COLO829 (cell line): ENCODE measurements around the gene GOLGA5.
"Not testable (repeated sequence)": the region's sequence is repeated elsewhere in the genome, so short reads cannot be mapped to it uniquely, and the experiment has no call there.

Source experiments
- DNase-seq: peaks from one replicate; pipeline ENCODE4 v3.0.0; 2012; ENCODE audit warnings: low spot score

GOLGA5 gene

GRCh38 chr14:92793709-92794546 is at the start of gene GOLGA5:
GOLGA5 (plus strand) TSS chr14:92794305; CDS start chr14:92797438, 3,133 bp downstream.
- peak; percentile 90 for DNase-seq

GRCh38 chr14:92747701-92748258 is 46.3 kb upstream of the GOLGA5 start:
- DNase-seq: peak; percentile 10

GRCh38 chr14:92748259-92749016 is 45.7 kb upstream of the GOLGA5 start, which contains the start of gene LGMN:
LGMN (minus strand) TSS chr14:92748627; CDS start chr14:92732786, 15,841 bp downstream.
- DNase-seq: peak; percentile 93

- not testable (repeated sequence) for DNase-seq
Measured at GRCh38 chr14:92750222-92750728, 43.8 kb upstream of the GOLGA5 start.

GRCh38 chr14:92750994-92751400 is 43.1 kb upstream of the GOLGA5 start:
- DNase-seq: no peak

- no peak for DNase-seq
Measured at GRCh38 chr14:92751819-92752218, 42.3 kb upstream of the GOLGA5 start.

GRCh38 chr14:92753250-92753649 is 40.9 kb upstream of the GOLGA5 start:
- DNase-seq: no peak

- DNase-seq: no peak
Measured at GRCh38 chr14:92754966-92755365, 39.1 kb upstream of the GOLGA5 start.

- no peak for DNase-seq
Measured at GRCh38 chr14:92755495-92755894, 38.6 kb upstream of the GOLGA5 start.

- no peak for DNase-seq
Measured at GRCh38 chr14:92756446-92756845, 37.7 kb upstream of the GOLGA5 start.

- peak; percentile 21 for DNase-seq
Measured at GRCh38 chr14:92759300-92759678, 34.8 kb upstream of the GOLGA5 start.

GRCh38 chr14:92759679-92760523 is 34.2 kb upstream of the GOLGA5 start:
- DNase-seq: no peak

- no peak for DNase-seq
Measured at GRCh38 chr14:92760524-92760805, 33.6 kb upstream of the GOLGA5 start.

- not testable (repeated sequence) for DNase-seq
Measured at GRCh38 chr14:92763666-92764631, 30.2 kb upstream of the GOLGA5 start.

- not testable (repeated sequence) for DNase-seq
Measured at GRCh38 chr14:92768236-92768635, 25.9 kb upstream of the GOLGA5 start.

GRCh38 chr14:92768795-92769194 is 25.3 kb upstream of the GOLGA5 start:
- DNase-seq: no peak

GRCh38 chr14:92770484-92770883 is 23.6 kb upstream of the GOLGA5 start:
- DNase-seq: no peak

GRCh38 chr14:92774572-92774971 is 19.5 kb upstream of the GOLGA5 start:
- DNase-seq: no peak

GRCh38 chr14:92775292-92775691 is 18.8 kb upstream of the GOLGA5 start:
- not testable (repeated sequence) for DNase-seq

GRCh38 chr14:92778868-92779565 is 15.1 kb upstream of the GOLGA5 start:
- DNase-seq: not testable (repeated sequence)
